ENCODE measurements around the gene VSX2.

VSX2 gene

DNA sequence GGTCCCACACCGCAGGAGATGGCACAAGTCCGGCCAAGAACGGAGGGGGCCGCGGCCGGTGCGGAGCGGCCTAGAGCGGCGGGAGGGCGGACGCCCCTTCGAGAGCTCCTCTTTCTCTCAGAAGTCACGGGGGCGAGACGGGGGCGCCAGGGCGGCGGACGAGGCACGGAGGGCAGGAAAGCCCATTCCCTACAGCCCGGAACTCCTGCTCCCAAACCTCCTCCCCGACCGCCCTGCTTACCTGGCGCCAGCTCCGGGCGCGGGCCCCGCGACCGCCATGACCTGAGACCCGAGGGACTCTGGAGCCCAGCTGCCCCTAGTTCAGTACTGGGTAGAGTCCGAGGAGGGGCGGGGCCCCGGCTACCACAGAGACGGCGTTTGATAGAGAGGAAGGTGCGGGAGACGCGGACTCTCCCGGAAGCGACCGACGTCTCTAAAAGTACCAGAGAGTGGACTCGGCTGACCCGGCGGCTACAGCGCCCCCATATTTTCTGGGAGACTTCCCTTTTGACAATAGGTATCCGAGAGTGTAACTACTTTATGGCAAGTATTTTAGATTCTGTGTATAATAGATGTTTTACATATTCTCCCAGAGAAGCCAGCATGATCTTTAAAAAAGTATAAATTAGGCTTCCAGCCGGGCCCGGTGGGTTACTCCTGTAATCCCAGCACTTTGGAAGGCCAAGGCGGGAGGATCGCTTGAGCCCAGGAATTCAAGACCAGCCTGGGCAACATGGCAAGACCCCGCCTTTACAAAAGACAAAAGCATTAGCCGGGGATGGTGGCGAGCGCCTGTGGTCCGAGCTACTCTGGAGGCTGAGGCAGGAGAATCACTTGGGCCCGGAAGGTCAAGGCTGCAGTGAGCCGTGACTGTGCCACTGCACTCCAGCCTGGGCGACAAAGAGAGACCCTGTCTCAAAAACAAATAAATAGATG lies 63.7 kb downstream of the VSX2 start, which contains the start of gene ABCD4:
ABCD4 (minus strand) TSS at position 301 of the 936 bp plus-strand sequence; CDS start at position 279, 22 bp downstream.
- peak; percentile 96 for DNase-seq

DNA sequence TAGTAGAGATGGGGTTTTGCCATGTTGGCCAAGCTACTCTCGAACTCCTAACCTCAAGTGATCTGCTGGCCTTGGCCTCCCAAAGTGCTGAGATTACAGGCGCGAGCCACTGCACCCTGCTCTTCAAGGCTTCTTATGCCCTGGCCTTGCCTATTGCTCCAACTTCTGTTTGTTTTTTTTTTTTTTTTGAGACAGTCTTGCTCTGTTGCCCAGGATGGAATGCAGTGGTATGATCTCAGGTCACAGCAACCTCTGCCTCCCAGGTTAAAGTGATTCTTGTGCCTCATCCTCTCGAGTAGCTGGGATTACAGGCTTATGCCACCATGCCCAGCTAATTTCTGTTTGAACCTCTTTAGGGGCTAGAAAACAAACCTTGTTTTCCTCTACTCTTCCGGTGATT lies 69.4 kb downstream of the VSX2 start:
- DNase-seq = no peak

DNA sequence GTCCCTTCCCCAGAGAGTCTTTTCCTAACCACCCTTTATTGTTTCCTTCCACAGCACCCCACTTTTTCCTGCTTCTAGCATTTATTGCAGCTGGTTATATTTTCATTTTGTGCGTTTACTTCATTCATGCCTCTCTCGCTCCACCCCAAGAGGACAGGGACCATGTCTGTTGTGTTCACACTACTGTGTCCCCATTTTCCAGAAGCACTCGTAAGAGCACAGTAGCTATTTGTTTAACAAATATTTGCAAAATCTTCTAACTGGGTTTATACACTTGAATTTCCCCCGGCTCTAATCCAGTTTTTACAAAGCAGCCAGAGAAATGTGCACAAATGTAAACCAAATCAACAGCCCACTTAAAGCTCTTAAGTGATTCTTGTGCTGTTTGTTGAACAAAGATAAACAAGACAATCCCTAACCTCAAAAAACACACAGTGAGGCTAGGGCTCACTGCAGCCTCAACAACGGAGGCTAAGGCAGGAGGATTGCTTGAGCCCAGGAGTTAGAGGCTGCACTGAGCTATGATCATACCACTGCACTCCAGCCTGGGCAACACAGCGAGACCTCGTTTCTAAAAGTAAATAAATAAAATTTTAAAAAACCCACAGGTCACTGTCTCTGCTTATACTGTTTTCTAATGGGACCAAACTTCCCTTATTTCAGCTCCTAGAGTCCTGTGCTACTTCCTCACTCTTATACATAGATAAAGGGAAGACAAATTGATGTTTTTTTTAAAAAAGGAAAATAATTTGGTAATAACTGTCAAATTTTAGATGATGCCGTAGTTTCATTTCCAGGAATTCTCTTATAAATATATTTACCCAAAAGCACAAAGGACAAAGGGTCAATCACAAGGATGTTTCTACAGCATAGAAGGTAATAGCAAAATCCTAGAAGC lies 70.1 kb downstream of the VSX2 start:
- no peak for DNase-seq

- DNase-seq = no peak
These were observed 72.9 kb downstream of the VSX2 start for GRCh38 chr14:74312161-74312560.

Data from right hindlimb (tissue), 1 donor.